DOHH2 (cell line): ENCODE results near the gene KLHDC8B.

ENCODE experiments used
- EZH2phosphoT487 ChIP-seq: fragments of 200-600 bp; sonication (generic); IDR thresholded peaks from 2 replicates; pipeline ENCODE4 v1.6.1; 2017; ENCODE audit warnings: borderline replicate concordance, mild to moderate bottlenecking, antibody characterized with exemption, low read length, moderate library complexity, mixed read lengths
- TF ChIP-seq, protein P1 (sequence below): fragments of 200-600 bp; sonication (generic); IDR thresholded peaks from one replicate; pipeline ENCODE4 v1.5.1; 2014; ENCODE audit warnings: antibody characterized with exemption, mild to moderate bottlenecking, low read depth, low read length; ENCODE audit not compliant: poor library complexity, severe bottlenecking

- TF ChIP-seq, protein P1, sequence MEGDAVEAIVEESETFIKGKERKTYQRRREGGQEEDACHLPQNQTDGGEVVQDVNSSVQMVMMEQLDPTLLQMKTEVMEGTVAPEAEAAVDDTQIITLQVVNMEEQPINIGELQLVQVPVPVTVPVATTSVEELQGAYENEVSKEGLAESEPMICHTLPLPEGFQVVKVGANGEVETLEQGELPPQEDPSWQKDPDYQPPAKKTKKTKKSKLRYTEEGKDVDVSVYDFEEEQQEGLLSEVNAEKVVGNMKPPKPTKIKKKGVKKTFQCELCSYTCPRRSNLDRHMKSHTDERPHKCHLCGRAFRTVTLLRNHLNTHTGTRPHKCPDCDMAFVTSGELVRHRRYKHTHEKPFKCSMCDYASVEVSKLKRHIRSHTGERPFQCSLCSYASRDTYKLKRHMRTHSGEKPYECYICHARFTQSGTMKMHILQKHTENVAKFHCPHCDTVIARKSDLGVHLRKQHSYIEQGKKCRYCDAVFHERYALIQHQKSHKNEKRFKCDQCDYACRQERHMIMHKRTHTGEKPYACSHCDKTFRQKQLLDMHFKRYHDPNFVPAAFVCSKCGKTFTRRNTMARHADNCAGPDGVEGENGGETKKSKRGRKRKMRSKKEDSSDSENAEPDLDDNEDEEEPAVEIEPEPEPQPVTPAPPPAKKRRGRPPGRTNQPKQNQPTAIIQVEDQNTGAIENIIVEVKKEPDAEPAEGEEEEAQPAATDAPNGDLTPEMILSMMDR = no peak
- no peak for TF ChIP-seq EZH2phosphoT487
These were observed 4.1 kb downstream of the KLHDC8B start for GRCh38 chr3:49175530-49175929.
